Umbilical cord (tissue), 2 donors: ENCODE results near the gene SPOPL. TPM values are rescaled to one million over a fixed set of nuclear protein-coding genes. Genes with fewer than 3 reads are reported as not detected.

Experiments
- DNase-seq: peaks from one replicate; pipeline ENCODE4 v3.0.0-alpha.2; 2015; ENCODE audit warnings: low spot score
- total RNA-seq: library from RNA; depleted of rRNA; stranded (reverse); fragments of >200 nt; gene quantifications from one replicate; pipeline ENCODE4 v1.2.3, GENCODE V29; 2014; ENCODE audit warnings: low replicate concordance; ENCODE audit not compliant: insufficient read depth

The SPOPL gene
- total RNA-seq, 1 donor from 2014 or later, result 32.7 TPM

DNA sequence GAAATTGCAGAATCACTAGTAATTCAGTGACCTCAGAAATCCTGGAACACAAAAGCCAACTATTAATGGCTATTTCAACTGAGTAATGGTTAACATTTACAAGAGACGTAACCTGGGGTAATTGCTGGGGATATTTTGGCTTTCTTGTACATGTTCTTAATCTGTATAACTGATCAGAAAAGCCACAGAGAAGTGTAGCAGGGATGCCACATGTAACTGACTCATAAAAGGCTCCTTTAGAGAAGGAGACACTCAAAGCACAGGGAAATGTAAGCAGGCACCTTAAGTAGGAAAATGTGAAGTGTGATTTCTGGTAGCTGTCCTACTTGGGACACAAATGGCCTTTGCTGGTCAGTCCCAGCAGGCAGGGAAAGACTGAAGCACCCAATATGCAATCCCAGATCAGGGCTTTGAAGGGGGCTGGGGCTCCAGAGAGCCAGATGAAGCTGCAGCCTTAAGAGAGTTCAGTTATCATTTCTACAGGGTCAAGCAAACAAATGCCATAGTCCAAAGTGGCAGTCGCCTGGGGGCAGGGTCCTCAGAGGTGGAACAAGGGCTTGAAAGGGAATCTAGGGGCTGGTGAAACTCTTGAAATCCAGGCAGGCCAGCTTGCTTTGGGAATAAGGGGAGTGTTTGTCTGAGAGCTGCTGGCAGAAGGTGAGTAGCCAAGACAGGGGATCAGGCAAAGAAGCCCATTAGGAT is 7.2 kb upstream of the SPOPL start:
- no peak for DNase-seq

- DNase-seq, result no peak
Measured at GRCh38 chr2:138495384-138495783, 6.2 kb upstream of the SPOPL start.

DNA sequence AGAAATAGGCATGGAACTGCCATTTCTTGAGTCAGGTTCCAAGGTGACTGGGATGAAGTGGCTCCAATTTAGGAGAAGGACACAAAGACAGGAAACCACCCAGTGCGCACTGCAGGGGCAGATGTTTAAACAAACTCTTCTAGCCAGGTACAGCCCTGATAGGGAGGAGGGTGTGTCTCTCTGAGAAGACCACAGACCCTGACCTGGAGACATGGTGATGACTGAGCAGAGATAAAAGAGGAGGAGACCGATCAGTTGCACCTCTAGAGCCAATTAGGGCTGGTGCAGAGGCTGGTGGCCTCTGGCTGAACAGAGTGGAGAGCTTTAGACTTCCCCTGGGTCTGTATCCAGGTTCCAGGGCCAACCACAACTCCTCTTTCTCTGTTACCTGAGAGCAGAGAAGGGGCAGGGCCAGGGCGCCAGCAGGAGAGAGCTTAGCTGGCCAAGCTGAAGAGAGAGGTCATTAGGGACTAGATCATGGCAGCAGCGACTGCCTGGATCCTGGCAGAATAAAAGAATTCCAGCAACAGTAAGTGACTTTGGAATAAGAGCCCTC is 5.4 kb upstream of the SPOPL start:
- DNase-seq, result no peak

DNA sequence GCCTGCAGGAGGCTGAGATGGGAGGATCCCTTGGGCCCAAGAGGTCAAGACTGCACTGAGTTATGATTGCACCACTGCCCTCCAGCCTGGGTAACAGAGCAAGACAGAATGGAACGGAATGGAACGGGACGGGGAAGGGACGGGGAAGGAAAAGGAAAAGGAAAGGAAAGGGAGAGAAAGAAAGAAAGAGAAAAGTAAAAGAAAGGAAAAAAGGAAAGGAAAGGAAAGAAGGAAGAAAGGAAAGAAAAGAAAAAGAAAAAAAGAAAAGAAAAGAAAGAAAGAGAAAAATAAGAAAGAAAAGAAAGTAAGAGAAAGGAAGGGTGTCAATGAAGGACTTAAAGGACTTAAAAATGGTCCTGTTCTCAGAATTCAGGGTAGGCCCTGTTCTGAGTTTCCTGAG is 4.3 kb upstream of the SPOPL start:
- no peak for DNase-seq

DNA sequence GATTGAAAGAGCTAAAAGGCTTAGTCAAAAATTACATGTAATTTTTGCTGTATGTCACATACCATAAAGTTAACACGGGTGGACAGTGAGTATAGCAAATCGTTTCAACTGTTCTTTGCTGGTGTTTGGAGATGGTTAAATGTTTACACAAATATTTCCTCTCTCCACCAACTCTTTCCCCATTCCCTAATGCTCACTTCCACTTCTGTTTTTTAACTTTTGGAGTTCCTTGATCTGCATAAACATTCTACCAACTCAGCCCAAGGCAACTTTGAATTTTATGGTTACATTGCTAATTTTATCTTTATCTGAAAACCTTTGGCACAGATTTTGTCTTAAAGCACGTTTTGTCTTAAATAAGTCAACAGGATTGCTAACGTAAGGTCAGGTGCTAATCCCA is 1.9 kb upstream of the SPOPL start:
- no peak for DNase-seq

DNA sequence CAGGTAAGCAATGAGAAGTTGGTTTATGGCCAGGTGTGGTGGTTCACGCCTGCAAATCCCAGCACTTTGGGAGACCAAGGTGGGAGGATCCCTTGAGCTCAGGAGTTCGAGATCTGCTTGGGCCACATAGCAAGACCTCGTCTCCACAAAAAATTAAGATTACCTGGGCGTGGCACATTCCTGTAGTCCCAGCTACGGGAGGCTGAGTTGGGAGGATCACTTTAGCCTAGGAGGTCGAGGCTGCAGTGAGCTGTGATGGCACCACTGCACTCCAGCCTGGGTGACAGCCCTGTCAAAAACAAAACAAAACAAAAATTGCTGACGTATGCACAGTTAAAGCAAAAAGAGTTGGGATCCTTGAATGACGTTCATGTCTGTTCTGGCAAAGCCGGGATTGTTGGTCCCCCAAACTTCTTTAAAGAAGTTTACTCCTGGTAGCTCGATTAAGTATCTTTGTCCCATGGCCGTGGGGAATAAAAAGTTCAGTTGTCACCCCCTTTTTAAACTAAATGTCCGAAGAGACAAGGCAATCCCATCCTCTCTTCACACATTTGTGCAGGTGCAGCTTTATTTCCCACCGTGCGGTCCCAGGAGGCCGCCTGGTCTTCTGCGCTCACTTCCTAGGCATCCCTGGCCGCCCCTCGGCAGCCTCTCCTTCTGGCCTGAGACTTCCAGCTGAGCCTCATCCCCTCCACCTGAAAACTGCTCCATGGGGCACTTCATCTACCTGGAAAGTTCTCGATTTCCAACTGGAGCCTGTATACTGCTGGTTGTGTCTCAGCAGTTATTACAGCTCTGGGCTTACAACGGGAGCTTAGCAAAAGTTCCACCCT is 762 bp upstream of the SPOPL start:
- no peak for DNase-seq

GRCh38 chr2:138502255-138503086 is 901 bp downstream of the SPOPL start:
- DNase-seq, result peak; percentile 30

- no peak for DNase-seq
Measured at GRCh38 chr2:138503087-138503442, 1.5 kb downstream of the SPOPL start.

GRCh38 chr2:138503652-138504051 is 2.1 kb downstream of the SPOPL start:
- no peak for DNase-seq

GRCh38 chr2:138504092-138504491 is 2.5 kb downstream of the SPOPL start:
- DNase-seq, result no peak

DNA sequence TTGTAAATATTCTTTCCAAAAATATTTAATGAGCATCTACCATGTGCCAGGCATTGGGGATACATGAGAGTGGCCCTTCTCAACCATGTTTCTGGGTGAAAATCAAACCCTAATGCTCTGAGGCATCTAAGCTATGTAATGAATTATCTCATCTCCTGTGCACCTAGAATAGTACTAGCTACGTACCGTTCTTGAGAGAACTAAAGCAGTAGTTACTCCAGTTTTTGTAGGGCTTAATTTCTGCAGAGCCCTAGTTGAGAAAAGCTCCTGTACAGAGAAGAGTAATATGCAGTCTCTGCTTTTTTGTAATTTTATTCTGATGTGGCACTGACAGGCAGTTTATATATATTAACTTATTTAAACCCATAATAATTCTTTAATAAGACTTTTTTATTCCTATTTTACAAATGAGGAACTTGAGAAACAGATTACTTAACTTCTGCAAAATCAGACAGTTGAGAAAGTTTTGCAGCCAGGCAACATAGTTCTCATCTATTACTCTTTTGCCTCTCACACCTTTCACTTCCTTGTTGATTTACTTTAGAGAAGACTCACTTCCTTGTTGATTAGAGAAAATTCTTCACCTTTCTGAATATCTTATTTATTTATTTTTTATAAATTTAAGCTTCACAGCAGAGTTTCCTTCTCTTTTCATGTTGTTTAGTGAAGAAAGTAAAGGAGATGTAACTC is 3.1 kb downstream of the SPOPL start:
- peak; percentile 32 for DNase-seq

- no peak for DNase-seq
Measured at GRCh38 chr2:138507267-138507666, 5.7 kb downstream of the SPOPL start.

DNA sequence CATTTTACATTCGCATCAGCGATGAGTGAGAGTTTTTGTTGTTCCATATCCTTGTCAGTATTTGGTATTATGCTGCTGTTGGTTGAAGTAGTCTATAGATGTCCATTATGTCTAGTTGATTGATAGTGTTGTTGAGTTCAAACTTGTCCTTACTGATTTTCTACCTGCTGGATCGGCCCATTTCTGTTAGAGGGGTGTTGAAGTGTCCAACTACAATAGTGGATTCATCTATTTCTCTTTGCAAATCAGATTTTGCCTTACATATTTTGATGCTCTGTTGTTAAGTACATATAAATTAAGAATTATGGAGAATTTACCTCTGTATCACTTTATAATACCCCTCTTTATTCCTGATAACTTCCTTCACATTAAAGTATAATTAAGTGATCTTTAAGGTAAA is 8.7 kb downstream of the SPOPL start:
- DNase-seq, result no peak

GRCh38 chr2:138512672-138513071 is 11.1 kb downstream of the SPOPL start:
- DNase-seq, result no peak

DNA sequence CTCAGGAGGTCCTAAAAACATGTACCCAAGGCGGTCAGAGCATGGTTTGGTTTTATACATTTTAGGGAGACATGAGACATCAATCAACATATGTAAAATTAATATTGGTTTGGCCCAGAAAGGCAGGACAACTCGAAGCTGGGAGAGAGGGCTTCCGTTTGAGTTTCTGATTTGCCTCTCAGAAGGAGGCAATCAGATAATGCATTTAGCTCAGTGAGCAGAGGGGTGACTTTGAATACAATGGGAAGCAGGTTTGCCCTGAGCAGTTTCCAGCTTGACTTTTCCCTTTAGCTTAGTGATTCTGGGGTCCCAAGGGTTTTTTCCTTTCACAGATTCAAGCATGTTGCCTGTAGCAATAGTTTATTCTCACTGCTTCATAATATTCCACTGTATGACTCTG is 12.6 kb downstream of the SPOPL start:
- no peak for DNase-seq

GRCh38 chr2:138515092-138515491 is 13.5 kb downstream of the SPOPL start:
- DNase-seq, result no peak

- no peak for DNase-seq
Measured at GRCh38 chr2:138516030-138516704, 14.6 kb downstream of the SPOPL start.

GRCh38 chr2:138518860-138519259 is 17.3 kb downstream of the SPOPL start:
- DNase-seq, result no peak

GRCh38 chr2:138521821-138522220 is 20.3 kb downstream of the SPOPL start:
- no peak for DNase-seq

DNA sequence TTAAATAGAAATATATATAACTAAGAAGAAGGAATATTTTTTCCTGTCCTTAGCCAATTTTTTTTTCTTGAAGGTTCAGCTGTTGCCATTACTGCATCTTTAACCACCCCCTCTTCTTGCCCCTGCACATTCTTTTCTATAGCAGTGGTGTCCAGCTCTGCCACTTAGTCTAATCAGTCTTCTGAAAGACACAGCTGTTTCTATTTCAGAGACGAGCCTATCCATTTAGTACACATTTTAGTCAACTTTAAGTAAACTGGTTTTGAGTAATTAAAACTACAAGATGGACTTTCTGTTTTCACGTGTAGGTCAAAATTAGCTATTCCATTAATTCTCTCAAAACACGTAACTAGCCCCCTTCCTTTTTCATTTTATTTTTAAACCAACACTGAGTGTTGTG is 21.0 kb downstream of the SPOPL start:
- no peak for DNase-seq
